T-cell (primary cell): ENCODE data around the gene CYP2B6. TPM values are rescaled to one million over a fixed set of nuclear protein-coding genes. Genes with fewer than 3 reads are reported as not detected.
"Not testable (repeated sequence)": the region's sequence is repeated elsewhere in the genome, so short reads cannot be mapped to it uniquely, and the experiment has no call there.

Experiments used
- ATAC-seq, 4 experiments: fragments of 200-7000 bp in 3 of 4; fragments of 150-1000 bp in 1 of 4; cut with Tn5 transposase; replicated peaks in 1 of 4; 1 replicate in 3 of 4; 2 replicates in 1 of 4; pipeline ENCODE4 v1.10.0; 2021; ENCODE audit warnings: moderate library complexity in 3 of 4, mild to moderate bottlenecking in 2 of 4, moderate number of reproducible peaks in 1 of 4
- CTCF ChIA-PET, 2 donors: fragments of 300-600 bp; sonication (Branson Sonifier 250); formaldehyde crosslinking; loops; one replicate each; lab custom pipeline; 2022; ENCODE audit warnings: antibody characterized with exemption in 2 of 2; lab: Charles Lee
- POLR2A ChIA-PET, 2 donors: fragments of 300-600 bp; sonication (Branson Sonifier 250); formaldehyde crosslinking; loops; one replicate each; lab custom pipeline; 2022; ENCODE audit warnings: antibody characterized with exemption in 2 of 2; lab: Charles Lee
- DNase-seq, 35 experiments: peaks; one replicate each; pipeline versions ENCODE4 v3.0.0 to v3.0.0-alpha.2; 2013 to 2023
- H3K27ac ChIP-seq: one replicate; pipeline ENCODE4 v1.5.1; 2013; ENCODE audit warnings: low read length
- H3K27me3 ChIP-seq, 2 experiments: replicated peaks in 1 of 2; 1 replicate in 1 of 2; 2 replicates in 1 of 2; pipeline versions ENCODE4 v1.6.1 to v1.7.0; 2013; ENCODE audit warnings: low read length in 1 of 2, mixed read lengths in 1 of 2; ENCODE audit not compliant: control insufficient read depth in 2 of 2, insufficient read depth in 2 of 2; ENCODE audit errors: extremely low read depth in 1 of 2
- H3K36me3 ChIP-seq, 2 donors: 1 replicate in 1 of 2; 2 replicates in 1 of 2; pipeline versions ENCODE4 v1.6.1 to v1.7.0; 2013; ENCODE audit warnings: low read length in 1 of 2; ENCODE audit not compliant: control insufficient read depth in 2 of 2, insufficient read depth in 1 of 2; ENCODE audit errors: extremely low read depth in 1 of 2
- H3K4me1 ChIP-seq, 2 experiments: 1 replicate in 1 of 2; 2 replicates in 1 of 2; pipeline versions ENCODE4 v1.6.1 to v1.7.0; 2013; ENCODE audit warnings: low read length in 2 of 2, mixed read lengths in 1 of 2; ENCODE audit not compliant: insufficient read depth in 2 of 2, control insufficient read depth in 1 of 2; ENCODE audit errors: extremely low read depth in 1 of 2
- H3K4me3 ChIP-seq, 2 donors: 1 replicate in 1 of 2; 2 replicates in 1 of 2; pipeline versions ENCODE4 v1.5.1 to v1.7.0; 2013; ENCODE audit warnings: mild to moderate bottlenecking in 2 of 2, low read length in 1 of 2, moderate library complexity in 1 of 2; ENCODE audit not compliant: control insufficient read depth in 1 of 2; ENCODE audit errors: extremely low read depth in 1 of 2
- H3K9me3 ChIP-seq: 2 replicates; pipeline ENCODE4 v1.7.0; 2013
- H3K27ac Mint-ChIP-seq, 2 donors: one replicate each; pipeline ENCODE4 v1.8.0; 2020 to 2021; ENCODE audit warnings: mild to moderate bottlenecking in 2 of 2, mixed read lengths in 2 of 2
- H3K27me3 Mint-ChIP-seq, 2 donors: one replicate each; pipeline ENCODE4 v1.8.0; 2021 to 2022; ENCODE audit warnings: mixed read lengths in 2 of 2
- H3K36me3 Mint-ChIP-seq: one replicate; pipeline ENCODE4 v1.8.0; 2021; ENCODE audit warnings: mixed read lengths
- H3K4me1 Mint-ChIP-seq, 3 donors: one replicate each; pipeline ENCODE4 v1.8.0; 2020 to 2022; ENCODE audit warnings: mixed read lengths in 3 of 3, mild to moderate bottlenecking in 1 of 3
- H3K4me3 Mint-ChIP-seq, 3 donors: one replicate each; pipeline ENCODE4 v1.8.0; 2020 to 2022; ENCODE audit warnings: mild to moderate bottlenecking in 3 of 3, mixed read lengths in 3 of 3, moderate library complexity in 3 of 3
- H3K9me3 Mint-ChIP-seq, 3 donors: one replicate each; pipeline ENCODE4 v1.8.0; 2020 to 2022; ENCODE audit warnings: mixed read lengths in 3 of 3
- WGBS: methylation state at CpG from one replicate; pipeline ENCODE4 v1.1.5; 2013; ENCODE audit warnings: missing lambda C conversion rate; ENCODE audit not compliant: insufficient coverage; 5-methylcytosine and 5-hydroxymethylcytosine counted together
- total RNA-seq, 35 experiments: library from RNA in 6 of 35; stranded (reverse) in 6 of 35; fragments of 120-200 nt in 1 of 35; gene quantifications; one replicate each; pipeline versions ENCODE4 v1.2.1 to v1.2.4 and lab custom pipeline; 2013 to 2026

Gene CYP2B6
- total RNA-seq, 5 donors from 2014 or later (not counting 1 experiment from before 2014, with no cell fraction given) = 0.20 to 0.61 (median 0.38) TPM; not detected in 2

- WGBS = no CpG with 5 or more reads among the region's 10 CpGs
- Mint-ChIP-seq H3K27ac (no peak overlapping the region), H3K36me3 (peaks cover 9% of the 10 kb centered on the region), H3K4me1 (no peaks in the 10 kb centered on the region), H3K9me3 (peaks cover 13 to 51% (median 40%) of the 10 kb centered on the region in 3 donors), H3K4me3 (no peak overlapping the region), H3K27me3 (peaks cover 5 to 8% of the 10 kb centered on the region in 2 donors)
- no peaks in the 10 kb centered on the region for H3K9me3 ChIP-seq
- no peaks in the 10 kb centered on the region for H3K4me1 ChIP-seq
- DNase-seq = no peak
- no peak overlapping the region for H3K4me3 ChIP-seq
- peaks cover 0 to 7% of the 10 kb centered on the region in 2 experiments for H3K27me3 ChIP-seq
- H3K36me3 ChIP-seq = no peaks in the 10 kb centered on the region
- CTCF ChIA-PET = no interaction called here
- no peak for ATAC-seq
- H3K27ac ChIP-seq = no peak overlapping the region
- POLR2A ChIA-PET = no interaction called here
Observed at GRCh38 chr19:40954573-40954972, 36.5 kb upstream of the CYP2B6 start.

GRCh38 chr19:40959338-40959737 is 31.7 kb upstream of the CYP2B6 start:
- peaks cover 15 to 17% of the 10 kb centered on the region in 2 donors for H3K27me3 Mint-ChIP-seq
- peaks cover 6% of the 10 kb centered on the region for H3K36me3 Mint-ChIP-seq
- DNase-seq (no peak), ATAC-seq (no peak)
- ChIA-PET POLR2A (no interaction called here), CTCF (no interaction called here)
- no peak overlapping the region for H3K4me3 Mint-ChIP-seq
- H3K9me3 Mint-ChIP-seq = peaks cover 12 to 29% (median 23%) of the 10 kb centered on the region in 3 donors
- Histone ChIP-seq H3K4me1 (peaks cover 0 to 5% of the 10 kb centered on the region in 2 experiments), H3K27me3 (peaks cover 0 to 20% of the 10 kb centered on the region in 2 experiments), H3K9me3 (no peaks in the 10 kb centered on the region), H3K27ac (no peak overlapping the region), H3K36me3 (no peaks in the 10 kb centered on the region), H3K4me3 (no peak overlapping the region)
- no peak overlapping the region for H3K27ac Mint-ChIP-seq
- WGBS = 78% methylated on average over 1 of the region's 1 CpG
- no peaks in the 10 kb centered on the region for H3K4me1 Mint-ChIP-seq

DNA sequence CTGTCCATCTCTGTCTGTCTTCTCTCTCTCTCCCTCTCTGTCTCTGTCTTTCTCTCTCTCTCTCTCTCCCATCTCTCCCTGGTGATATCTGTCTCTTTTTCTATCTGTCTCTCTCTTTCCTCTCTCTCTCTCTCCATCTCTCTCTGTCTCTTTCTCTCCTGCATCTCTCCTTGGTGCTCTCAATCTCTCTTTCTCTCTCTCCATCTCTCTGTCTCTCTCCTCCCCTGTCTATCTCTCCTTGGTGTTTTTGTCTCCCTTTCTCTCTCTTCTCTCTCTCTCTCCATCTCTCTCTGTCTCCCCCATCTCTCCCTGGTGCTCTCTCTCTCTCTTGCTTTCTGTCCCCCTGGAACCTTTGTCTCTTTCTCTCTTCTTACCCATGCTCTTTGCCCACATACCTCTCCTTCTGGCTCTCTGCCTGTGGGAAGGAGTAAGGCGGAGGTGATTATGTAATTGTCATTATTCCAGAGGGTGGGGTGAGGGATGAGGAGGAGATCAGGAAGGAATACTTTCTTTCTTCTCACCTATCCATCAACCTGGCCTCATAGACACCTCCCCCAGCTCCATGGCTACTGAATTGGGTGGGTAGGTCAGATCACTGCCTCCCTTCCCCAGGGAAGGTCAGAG is 30.9 kb upstream of the CYP2B6 start:
- peaks cover 6% of the 10 kb centered on the region for H3K36me3 Mint-ChIP-seq
- peaks cover 15 to 17% of the 10 kb centered on the region in 2 donors for H3K27me3 Mint-ChIP-seq
- H3K9me3 Mint-ChIP-seq = peaks cover 5 to 21% (median 16%) of the 10 kb centered on the region in 3 donors
- ChIA-PET CTCF (no interaction called here), POLR2A (interaction anchor here in 1 of 2 donors (0.5 to 0.7 kb wide), 2 partner anchors 41 to 43 kb away, joined by 3 read pairs; no protein-coding TSS in a partner anchor)
- no peaks in the 10 kb centered on the region for H3K36me3 ChIP-seq
- WGBS = no CpG with 5 or more reads among the region's 1 CpG
- H3K4me1 ChIP-seq = peaks cover 0 to 5% of the 10 kb centered on the region in 2 experiments
- H3K4me3 ChIP-seq = no peak overlapping the region
- no peak for DNase-seq
- H3K27ac Mint-ChIP-seq = no peak overlapping the region
- no peak overlapping the region for H3K4me3 Mint-ChIP-seq
- no peaks in the 10 kb centered on the region for H3K4me1 Mint-ChIP-seq
- H3K9me3 ChIP-seq = no peaks in the 10 kb centered on the region
- H3K27me3 ChIP-seq = peaks cover 0 to 20% of the 10 kb centered on the region in 2 experiments
- ATAC-seq = no peak
- no peak overlapping the region for H3K27ac ChIP-seq

DNA sequence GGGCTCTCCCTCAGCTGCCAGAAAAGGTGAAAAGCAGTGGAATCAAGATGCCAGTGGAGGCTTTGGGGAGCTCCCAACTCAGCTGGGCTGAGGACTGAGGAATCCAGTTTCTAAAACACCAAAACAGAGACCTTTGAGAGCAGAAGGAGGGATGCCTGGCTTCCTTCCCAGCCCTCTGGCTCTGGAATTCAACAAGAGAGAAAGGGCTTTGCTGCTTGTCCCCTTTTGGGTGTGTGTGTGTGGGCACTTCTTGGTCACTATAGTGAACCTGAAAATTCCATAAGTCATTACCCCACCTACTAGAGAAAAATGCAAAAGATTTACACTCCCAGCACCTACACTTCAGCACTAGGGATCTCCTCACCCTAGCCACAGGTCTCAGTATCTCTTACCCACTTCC is 30.3 kb upstream of the CYP2B6 start:
- CTCF ChIA-PET = no interaction called here
- H3K4me1 Mint-ChIP-seq = no peaks in the 10 kb centered on the region
- no peaks in the 10 kb centered on the region for H3K9me3 ChIP-seq
- H3K27ac ChIP-seq = no peak overlapping the region
- H3K27me3 ChIP-seq = peaks cover 0 to 20% of the 10 kb centered on the region in 2 experiments
- H3K36me3 ChIP-seq = no peaks in the 10 kb centered on the region
- H3K27me3 Mint-ChIP-seq = peaks cover 15 to 17% of the 10 kb centered on the region in 2 donors
- H3K4me3 Mint-ChIP-seq = no peak overlapping the region
- H3K27ac Mint-ChIP-seq = no peak overlapping the region
- ATAC-seq (no peak), DNase-seq (no peak)
- peaks cover 6% of the 10 kb centered on the region for H3K36me3 Mint-ChIP-seq
- POLR2A ChIA-PET = interaction anchor here in 1 of 2 donors (0.5 to 0.7 kb wide), 2 partner anchors 41 to 42 kb away, joined by 3 read pairs; no protein-coding TSS in a partner anchor
- peaks cover 5 to 17% (median 16%) of the 10 kb centered on the region in 3 donors for H3K9me3 Mint-ChIP-seq
- H3K4me1 ChIP-seq = peaks cover 0 to 5% of the 10 kb centered on the region in 2 experiments
- H3K4me3 ChIP-seq = no peak overlapping the region

- H3K36me3 Mint-ChIP-seq = no peaks in the 10 kb centered on the region
- no peak overlapping the region for H3K4me3 ChIP-seq
- no peak for ATAC-seq
- no peak overlapping the region for H3K4me3 Mint-ChIP-seq
- H3K9me3 ChIP-seq = no peaks in the 10 kb centered on the region
- H3K4me1 Mint-ChIP-seq = peaks cover 0 to 1% (median under 1%) of the 10 kb centered on the region in 3 donors
- ChIA-PET CTCF (interaction anchor here in 1 of 2 donors (0.7 kb wide), 2 partner anchors 8 to 773 kb away, joined by 3 read pairs; no protein-coding TSS in a partner anchor), POLR2A (interaction anchor here in 1 of 2 donors (0.6 to 0.7 kb wide), 2 partner anchors 8 to 22 kb away, joined by 3 to 8 read pairs; no protein-coding TSS in a partner anchor)
- no peak for DNase-seq
- peaks cover 15 to 17% of the 10 kb centered on the region in 2 donors for H3K27me3 Mint-ChIP-seq
- H3K27ac Mint-ChIP-seq = no peak overlapping the region
- no peak overlapping the region for H3K27ac ChIP-seq
- H3K9me3 Mint-ChIP-seq = peaks cover 0 to 3% (median 2%) of the 10 kb centered on the region in 3 donors
- no peaks in the 10 kb centered on the region for H3K36me3 ChIP-seq
- 100% methylated on average over 1 of the region's 3 CpGs for WGBS
- peaks cover 0 to 5% of the 10 kb centered on the region in 2 experiments for H3K4me1 ChIP-seq
- peaks cover 0 to 20% of the 10 kb centered on the region in 2 experiments for H3K27me3 ChIP-seq
Observed at GRCh38 chr19:40962460-40962961, 28.6 kb upstream of the CYP2B6 start.

GRCh38 chr19:40964361-40964760 is 26.7 kb upstream of the CYP2B6 start:
- DNase-seq, H3K4me3 ChIP-seq, H3K27ac ChIP-seq, CTCF ChIA-PET, H3K4me3 Mint-ChIP-seq, H3K27ac Mint-ChIP-seq, H3K36me3 Mint-ChIP-seq, H3K9me3 ChIP-seq, H3K36me3 ChIP-seq, ATAC-seq, H3K9me3 Mint-ChIP-seq: not testable (repeated sequence)
- H3K4me1 ChIP-seq = peaks cover 0 to 10% of the 10 kb centered on the region in 2 experiments
- H3K27me3 Mint-ChIP-seq = peaks cover 15 to 17% of the 10 kb centered on the region in 2 donors
- peaks cover 9 to 13% (median 13%) of the 10 kb centered on the region in 3 donors for H3K4me1 Mint-ChIP-seq
- no CpG with 5 or more reads among the region's 3 CpGs for WGBS
- peaks cover 0 to 20% of the 10 kb centered on the region in 2 experiments for H3K27me3 ChIP-seq
- POLR2A ChIA-PET = interaction anchor here in 1 of 2 donors (0.5 kb wide), 1 partner anchor 131 kb away, joined by 7 read pairs; no protein-coding TSS in a partner anchor
